ENCODE results near the gene UPK1A. TPM values are rescaled to one million over a fixed set of nuclear protein-coding genes. Genes with fewer than 3 reads are reported as not detected.

Gene UPK1A
- total RNA-seq, 2 donors from 2014 or later, result not detected

DNA sequence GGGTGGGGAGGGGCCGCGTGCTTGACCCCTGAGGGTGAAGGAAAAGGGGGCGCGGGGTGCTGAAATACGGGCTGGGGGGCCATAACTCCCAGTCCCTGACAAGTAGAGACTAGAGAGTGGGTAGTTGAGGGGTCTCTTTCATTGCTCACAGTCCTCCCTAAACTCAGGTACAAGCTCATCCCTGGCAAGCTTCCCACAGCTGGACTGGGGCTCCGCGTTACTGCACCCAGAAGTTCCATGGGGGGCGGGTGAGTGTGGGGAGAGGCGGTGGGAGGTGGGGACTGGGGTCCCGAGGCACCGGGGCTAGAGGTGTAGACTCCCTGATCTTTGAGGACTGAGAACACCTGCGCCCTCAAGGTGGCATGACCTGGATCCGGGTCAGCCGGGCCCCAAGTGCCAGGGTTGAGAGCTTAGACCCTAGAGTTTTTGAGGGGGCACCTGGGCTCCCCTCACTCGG is 23.5 kb upstream of the UPK1A start:
- intact Hi-C loops (cut with DNase I), result no loop called here
- DNase-seq, result peak in 2 of 4 donors; percentile 40 to 46

DNA sequence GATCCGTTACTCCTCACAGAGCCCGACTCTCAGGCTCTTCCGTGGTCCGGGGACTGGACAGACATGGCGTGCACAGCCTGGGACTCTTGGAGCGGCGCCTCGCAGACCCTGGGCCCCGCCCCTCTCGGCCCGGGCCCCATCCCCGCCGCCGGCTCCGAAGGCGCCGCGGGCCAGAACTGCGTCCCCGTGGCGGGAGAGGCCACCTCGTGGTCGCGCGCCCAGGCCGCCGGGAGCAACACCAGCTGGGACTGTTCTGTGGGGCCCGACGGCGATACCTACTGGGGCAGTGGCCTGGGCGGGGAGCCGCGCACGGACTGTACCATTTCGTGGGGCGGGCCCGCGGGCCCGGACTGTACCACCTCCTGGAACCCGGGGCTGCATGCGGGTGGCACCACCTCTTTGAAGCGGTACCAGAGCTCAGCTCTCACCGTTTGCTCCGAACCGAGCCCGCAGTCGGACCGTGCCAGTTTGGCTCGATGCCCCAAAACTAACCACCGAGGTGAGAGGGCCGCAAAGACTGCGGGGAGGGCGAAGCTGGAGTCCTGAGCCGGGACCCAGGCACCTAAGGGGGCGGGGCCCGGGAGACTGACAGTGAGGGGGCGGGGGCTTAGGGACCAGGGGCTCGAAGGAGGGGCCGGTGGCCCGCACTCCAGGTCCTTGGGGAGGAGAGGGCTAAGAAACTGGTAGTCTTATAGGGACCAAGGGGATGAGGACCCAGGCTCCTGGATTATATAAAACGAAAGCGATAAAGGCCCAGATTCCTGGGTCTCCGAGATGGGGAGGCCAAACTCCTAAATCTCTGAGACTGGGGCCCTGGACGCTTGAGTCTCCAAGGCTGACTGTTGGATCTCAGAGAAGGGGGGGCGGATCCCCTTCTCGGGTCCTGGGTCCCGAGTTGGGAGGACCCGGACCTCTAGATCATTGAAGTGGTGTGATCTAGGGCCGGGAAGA is 22.8 kb upstream of the UPK1A start:
- Histone ChIP-seq H3K27me3 (no peaks in the 10 kb centered on the region), H3K27ac (peak overlapping the region; percentile 89 to 94 (median 92)), H3K4me1 (peaks cover 19% of the 10 kb centered on the region), H3K4me3 (peak overlapping the region; percentile 12 to 17), H3K9me3 (no peaks in the 10 kb centered on the region), H3K36me3 (replicated peaks in 1 of 2; ENCODE audit: insufficient read depth in 1 of 2, low read depth in 2 of 2) (no peaks in the 10 kb centered on the region)
- DNase-seq, result peak; percentile 89 to 93 (median 92)
- peak; percentile 68 for ATAC-seq
- intact Hi-C loops (cut with DNase I), result no loop called here
- WGBS, 2 donors, result 1 to 2% methylated on average over 11 to 56 of the region's 69 CpGs
- TF ChIP-seq, protein P1, sequence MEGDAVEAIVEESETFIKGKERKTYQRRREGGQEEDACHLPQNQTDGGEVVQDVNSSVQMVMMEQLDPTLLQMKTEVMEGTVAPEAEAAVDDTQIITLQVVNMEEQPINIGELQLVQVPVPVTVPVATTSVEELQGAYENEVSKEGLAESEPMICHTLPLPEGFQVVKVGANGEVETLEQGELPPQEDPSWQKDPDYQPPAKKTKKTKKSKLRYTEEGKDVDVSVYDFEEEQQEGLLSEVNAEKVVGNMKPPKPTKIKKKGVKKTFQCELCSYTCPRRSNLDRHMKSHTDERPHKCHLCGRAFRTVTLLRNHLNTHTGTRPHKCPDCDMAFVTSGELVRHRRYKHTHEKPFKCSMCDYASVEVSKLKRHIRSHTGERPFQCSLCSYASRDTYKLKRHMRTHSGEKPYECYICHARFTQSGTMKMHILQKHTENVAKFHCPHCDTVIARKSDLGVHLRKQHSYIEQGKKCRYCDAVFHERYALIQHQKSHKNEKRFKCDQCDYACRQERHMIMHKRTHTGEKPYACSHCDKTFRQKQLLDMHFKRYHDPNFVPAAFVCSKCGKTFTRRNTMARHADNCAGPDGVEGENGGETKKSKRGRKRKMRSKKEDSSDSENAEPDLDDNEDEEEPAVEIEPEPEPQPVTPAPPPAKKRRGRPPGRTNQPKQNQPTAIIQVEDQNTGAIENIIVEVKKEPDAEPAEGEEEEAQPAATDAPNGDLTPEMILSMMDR (IDR thresholded peaks at IDR 0.05), result peak in 4 of 7 experiments; percentile 4 to 36 (median 20)
- peak; percentile 87 to 95 (median 90) for TF ChIP-seq POLR2A (IDR thresholded peaks at IDR 0.05)

More for the DNA sequence above, 23.5 kb upstream of the UPK1A start:
- Histone ChIP-seq H3K4me3 (peak overlapping the region in 1 of 2 donors; percentile 12), H3K36me3 (replicated peaks in 1 of 2; ENCODE audit: insufficient read depth in 1 of 2, low read depth in 2 of 2) (peaks cover 0 to under 1% of the 10 kb centered on the region in 2 donors), H3K27ac (peak overlapping the region; percentile 89 to 94 (median 92)), H3K4me1 (peaks cover 19% of the 10 kb centered on the region), H3K9me3 (no peaks in the 10 kb centered on the region), H3K27me3 (no peaks in the 10 kb centered on the region)
- no peak for ATAC-seq
- TF ChIP-seq POLR2A (IDR thresholded peaks at IDR 0.05), result no peak
- TF ChIP-seq, protein P1 (IDR thresholded peaks at IDR 0.05), result no peak
- WGBS, 2 donors, result 24 to 53% methylated on average over 5 to 14 of the region's 15 CpGs

DNA sequence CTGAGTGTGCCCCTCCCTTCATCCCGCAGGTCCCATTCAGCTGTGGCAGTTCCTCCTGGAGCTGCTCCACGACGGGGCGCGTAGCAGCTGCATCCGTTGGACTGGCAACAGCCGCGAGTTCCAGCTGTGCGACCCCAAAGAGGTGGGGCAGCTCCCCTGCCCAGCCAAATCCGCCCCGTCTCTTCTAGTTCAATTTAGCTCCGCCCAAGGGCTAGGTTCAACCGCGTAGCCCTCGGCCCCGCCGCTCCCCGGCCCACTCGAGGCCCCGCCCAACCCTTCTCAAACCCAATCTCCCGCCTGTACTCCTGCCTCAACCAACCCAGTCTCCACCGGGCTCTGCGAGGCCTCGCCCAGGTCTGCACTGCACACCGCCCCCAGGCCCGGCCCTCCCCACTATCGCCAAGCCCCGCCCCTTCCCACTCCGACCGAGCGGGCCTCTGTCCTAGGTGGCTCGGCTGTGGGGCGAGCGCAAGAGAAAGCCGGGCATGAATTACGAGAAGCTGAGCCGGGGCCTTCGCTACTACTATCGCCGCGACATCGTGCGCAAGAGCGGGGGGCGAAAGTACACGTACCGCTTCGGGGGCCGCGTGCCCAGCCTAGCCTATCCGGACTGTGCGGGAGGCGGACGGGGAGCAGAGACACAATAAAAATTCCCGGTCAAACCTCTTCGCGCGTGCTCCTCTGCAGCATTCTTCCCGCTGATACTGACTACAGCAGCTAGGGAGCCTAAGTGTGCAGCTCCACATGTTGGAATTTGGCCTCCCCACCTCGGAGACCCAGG is 21.9 kb upstream of the UPK1A start:
- intact Hi-C loops (cut with DNase I), result no loop called here
- ATAC-seq (peak; percentile 86), DNase-seq (peak; percentile 97 to 98 (median 98))
- TF ChIP-seq, protein P1 (IDR thresholded peaks at IDR 0.05), result peak in 1 of 7 experiments; percentile 1
- TF ChIP-seq POLR2A (IDR thresholded peaks at IDR 0.05), result peak; percentile 51 to 74 (median 68)
- whole genome bisulfite sequencing, 2 donors, result 0 to 1% methylated on average over 6 to 59 of the region's 60 CpGs
- H3K9me3 ChIP-seq, result no peaks in the 10 kb centered on the region
- H3K27me3 ChIP-seq, result no peaks in the 10 kb centered on the region
- H3K27ac ChIP-seq, result peak overlapping the region; percentile 89 to 94 (median 92)
- peak overlapping the region; percentile 17 to 37 for H3K4me3 ChIP-seq
- peaks cover 27% of the 10 kb centered on the region for H3K4me1 ChIP-seq
- no peaks in the 10 kb centered on the region for H3K36me3 ChIP-seq (replicated peaks in 1 of 2; ENCODE audit: insufficient read depth in 1 of 2, low read depth in 2 of 2)

DNA sequence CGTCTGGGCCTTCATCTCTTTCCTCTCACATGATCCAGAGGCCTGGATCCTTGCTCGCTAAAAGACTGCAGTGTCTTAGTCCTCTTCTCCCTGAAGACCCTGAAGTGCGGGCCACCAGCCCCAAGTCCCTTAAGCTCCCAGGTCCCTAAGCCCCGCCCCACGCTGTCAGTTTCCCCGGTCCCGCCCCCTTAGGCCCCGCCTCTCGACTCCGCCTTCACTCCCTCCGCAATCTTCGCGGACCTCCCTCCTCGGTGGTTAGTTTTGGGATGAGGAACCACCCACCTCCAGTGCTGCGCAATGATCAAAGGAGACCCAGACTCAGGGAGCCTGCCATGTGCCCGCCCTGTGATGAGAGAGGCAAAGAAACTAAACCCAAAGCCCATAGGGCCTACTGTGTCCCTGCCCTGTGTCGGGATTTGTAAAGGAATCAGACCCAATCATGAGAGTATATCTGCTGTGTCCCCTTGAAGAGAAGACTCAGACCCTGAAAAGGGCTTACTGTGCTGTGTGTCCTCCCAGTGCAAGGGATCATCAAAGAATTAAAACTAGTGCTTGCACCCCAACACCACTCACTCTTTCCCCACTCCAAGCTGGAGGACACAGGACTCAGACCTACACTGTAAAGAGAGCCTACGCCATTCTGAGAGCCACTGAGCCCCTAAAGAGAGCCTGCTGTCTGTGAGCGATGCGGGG is 21.2 kb upstream of the UPK1A start:
- WGBS, 2 donors, result 15 to 18% methylated on average over 5 to 20 of the region's 20 CpGs
- Histone ChIP-seq H3K36me3 (replicated peaks in 1 of 2; ENCODE audit: insufficient read depth in 1 of 2, low read depth in 2 of 2) (no peaks in the 10 kb centered on the region), H3K27ac (peak overlapping the region; percentile 89 to 94 (median 92)), H3K27me3 (no peaks in the 10 kb centered on the region), H3K9me3 (no peaks in the 10 kb centered on the region), H3K4me1 (peaks cover 35% of the 10 kb centered on the region), H3K4me3 (peak overlapping the region; percentile 16 to 37)
- TF ChIP-seq, protein P1 (IDR thresholded peaks at IDR 0.05), result no peak
- no peak for TF ChIP-seq POLR2A (IDR thresholded peaks at IDR 0.05)
- peak; percentile 12 for ATAC-seq
- intact Hi-C loops (cut with DNase I), result no loop called here
- peak; percentile 84 to 92 (median 86) for DNase-seq

Data from body of pancreas (tissue), 4 donors.